HCT116 (cell line): ENCODE measurements around the gene TWSG1. TPM values are rescaled to one million over a fixed set of nuclear protein-coding genes. Genes with fewer than 3 reads are reported as not detected.

ENCODE experiments used
- ATAC-seq: fragments of 200-7000 bp; cut with Tn5 transposase; 2 replicates; pipeline ENCODE4 v1.9.1; 2020; ENCODE audit warnings: mild to moderate bottlenecking, moderate library complexity
- BruUV-seq: library from RNA; stranded (reverse); fragments of 400-500 nt; replicated peaks from 2 replicates; lab custom pipeline; 2021; lab: Mats Ljungman, UMichigan
- CTCF ChIA-PET: fragments of 300-600 bp; sonication (Branson Sonifier 250); formaldehyde crosslinking; loops from one replicate; lab custom pipeline; 2021; ENCODE audit warnings: antibody characterized with exemption; lab: Charles Lee
- POLR2A ChIA-PET: fragments of 300-600, 350-600 bp; sonication (Branson Sonifier 250); formaldehyde crosslinking; loops from one replicate; lab custom pipeline; 2021; ENCODE audit warnings: antibody characterized with exemption; lab: Charles Lee
- RAD21 ChIA-PET, 2 experiments: fragments of 300-600 bp; sonication (Branson Sonifier 250); formaldehyde crosslinking; loops; one replicate each; lab custom pipeline; 2023; ENCODE audit warnings: low total read pairs in 2 of 2; ENCODE audit not compliant: uncharacterized antibody in 2 of 2, unreplicated experiment in 2 of 2, low non-redundant PET in 1 of 2; lab: Charles Lee
- DNase-seq: peaks from one replicate; pipeline ENCODE4 v3.0.0-alpha.2; 2010; ENCODE audit warnings: low read depth, low spot score
- H2AFZ ChIP-seq: fragments of 200-600 bp; shearing (Covaris generic), sonication (generic); 2 replicates; pipeline ENCODE4 v1.6.1; 2017; ENCODE audit warnings: low read depth, mixed run types, mixed read lengths, antibody characterized with exemption, low read length; ENCODE audit not compliant: poor library complexity, severe bottlenecking
- H3K27ac ChIP-seq: 2 replicates; pipeline ENCODE4 v1.5.1; 2012; ENCODE audit warnings: low read depth, low read length
- H3K27me3 ChIP-seq: fragments of 200-600 bp; sonication (generic); 2 replicates; pipeline ENCODE4 v1.6.1; 2016; ENCODE audit warnings: mixed run types, low read length, mixed read lengths; ENCODE audit not compliant: insufficient read depth
- H3K36me3 ChIP-seq, 2 experiments: fragments of 200-500 bp in 1 of 2; fragments of 200-600 bp in 1 of 2; sonication (Bioruptor generic) in 1 of 2; sonication (generic) in 1 of 2; 2 replicates each; pipeline versions ENCODE4 v1.5.1 to v1.6.1; 2014 to 2016; ENCODE audit warnings: low read length in 2 of 2, inconsistent platforms in 1 of 2, mixed read lengths in 1 of 2, mixed run types in 1 of 2; ENCODE audit not compliant: insufficient read depth in 2 of 2, control insufficient read depth in 1 of 2
- H3K4me1 ChIP-seq, 2 experiments: fragments of 200-600 bp in 1 of 2; sonication (generic) in 1 of 2; 2 replicates each; pipeline versions ENCODE4 v1.5.1 to v1.6.1; 2012 to 2017; ENCODE audit warnings: low read length in 2 of 2, inconsistent platforms in 1 of 2, mild to moderate bottlenecking in 1 of 2, mixed read lengths in 1 of 2, mixed run types in 1 of 2, moderate library complexity in 1 of 2; ENCODE audit not compliant: insufficient read depth in 2 of 2, control insufficient read depth in 1 of 2
- H3K4me2 ChIP-seq: fragments of 200-600 bp; sonication (generic); 2 replicates; pipeline ENCODE4 v1.6.1; 2017; ENCODE audit warnings: mixed run types, low read length, mixed read lengths
- H3K4me3 ChIP-seq, 2 experiments: fragments of 200-600 bp in 1 of 2; sonication (generic) in 1 of 2; replicated peaks in 1 of 2; 2 replicates each; pipeline ENCODE4 v1.5.1; 2011 to 2016; ENCODE audit warnings: low read length in 2 of 2, control low read depth in 1 of 2, low read depth in 1 of 2, mild to moderate bottlenecking in 1 of 2, mixed read lengths in 1 of 2, mixed run types in 1 of 2
- H3K79me2 ChIP-seq: fragments of 200-600 bp; sonication (generic); 2 replicates; pipeline ENCODE4 v1.6.1; 2017; ENCODE audit warnings: mild to moderate bottlenecking, mixed run types, low read length, moderate library complexity, mixed read lengths; ENCODE audit not compliant: insufficient read depth
- H3K9ac ChIP-seq: fragments of 200-600 bp; sonication (generic); 2 replicates; pipeline ENCODE4 v1.6.1; 2016; ENCODE audit warnings: low read length, mixed read lengths
- H3K9me2 ChIP-seq: fragments of 200-600 bp; sonication (generic), shearing (Covaris generic); 2 replicates; pipeline ENCODE4 v1.6.1; 2017; ENCODE audit warnings: mixed run types, mild to moderate bottlenecking, moderate library complexity; ENCODE audit not compliant: insufficient read depth
- H3K9me3 ChIP-seq, 2 experiments: fragments of 200-500 bp in 1 of 2; fragments of 200-600 bp in 1 of 2; sonication (Bioruptor generic) in 1 of 2; sonication (generic) in 1 of 2; 2 replicates each; pipeline ENCODE4 v1.6.1; 2014 to 2017; ENCODE audit warnings: low read length in 2 of 2, mixed read lengths in 2 of 2, inconsistent platforms in 1 of 2, low read depth in 1 of 2, mild to moderate bottlenecking in 1 of 2, mixed run types in 1 of 2, moderate library complexity in 1 of 2; ENCODE audit not compliant: control insufficient read depth in 1 of 2, insufficient read depth in 1 of 2
- H4K20me1 ChIP-seq: fragments of 200-600 bp; sonication (generic), shearing (Covaris generic); 2 replicates; pipeline ENCODE4 v1.6.1; 2017; ENCODE audit warnings: mixed run types, mild to moderate bottlenecking, moderate library complexity; ENCODE audit not compliant: insufficient read depth
- ATF3 ChIP-seq: IDR thresholded peaks from 2 replicates; pipeline ENCODE4 v1.6.1; 2012
- EGR1 ChIP-seq: IDR thresholded peaks from 2 replicates; pipeline ENCODE4 v1.6.1; 2012; ENCODE audit warnings: low read depth
- ELF1 ChIP-seq: IDR thresholded peaks from 2 replicates; pipeline ENCODE4 v1.6.1; 2012; ENCODE audit warnings: low read depth, borderline replicate concordance
- FOSL1 ChIP-seq: IDR thresholded peaks from 2 replicates; pipeline ENCODE4 v1.6.1; 2012; ENCODE audit warnings: low read depth
- JUND ChIP-seq: IDR thresholded peaks from 2 replicates; pipeline ENCODE4 v1.6.1; 2012
- POLR2AphosphoS5 ChIP-seq: IDR thresholded peaks from 2 replicates; pipeline ENCODE4 v1.6.1; 2011; ENCODE audit warnings: mild to moderate bottlenecking, low read depth, low read length, moderate library complexity
- REST ChIP-seq: IDR thresholded peaks from 2 replicates; pipeline ENCODE4 v1.6.1; 2012; ENCODE audit warnings: low read depth
- YY1 ChIP-seq: IDR thresholded peaks from 2 replicates; pipeline ENCODE4 v1.6.1; 2011; ENCODE audit warnings: low read length, low read depth, moderate library complexity, mild to moderate bottlenecking; ENCODE audit not compliant: insufficient replicate concordance; ENCODE audit errors: extremely low read depth
- ZBTB33 ChIP-seq: IDR thresholded peaks from 2 replicates; pipeline ENCODE4 v1.6.1; 2011; ENCODE audit warnings: mild to moderate bottlenecking, low read length, moderate library complexity; ENCODE audit not compliant: insufficient replicate concordance; ENCODE audit errors: extremely low read depth
- intact Hi-C: fragments of 100-400 bp; cut with micrococcal nuclease; formaldehyde crosslinking; loops from 2 replicates; pipeline ENCODE4 v1.10.0; 2022
- total RNA-seq: library from RNA; stranded (reverse); gene quantifications from one replicate; pipeline ENCODE4 v1.2.1, GENCODE V29; 2021; ENCODE audit not compliant: unreplicated experiment

Gene TWSG1
- total RNA-seq, 1 experiment from 2014 or later, result 35.7 TPM

GRCh38 chr18:9380621-9381395 is 46.2 kb downstream of the TWSG1 start:
- Histone ChIP-seq H2AFZ (no peak overlapping the region), H3K36me3 (no peaks in the 10 kb centered on the region), H3K9ac (no peak overlapping the region), H3K4me3 (no peak overlapping the region), H3K4me1 (no peaks in the 10 kb centered on the region), H3K4me2 (no peak overlapping the region), H3K79me2 (no peaks in the 10 kb centered on the region)
- POLR2A ChIA-PET, result no interaction called here
- ATAC-seq (no peak), DNase-seq (no peak)
- RAD21 ChIA-PET, result no interaction called here
- CTCF ChIA-PET, result no interaction called here
- TF ChIP-seq FOSL1 (no peak), EGR1 (no peak), REST (no peak), ZBTB33 (no peak), JUND (no peak), ATF3 (no peak), ELF1 (no peak), POLR2AphosphoS5 (no peak), YY1 (no peak)
- TF ChIP-seq, all 23 proteins: peak for 0
- Histone ChIP-seq H4K20me1 (no peaks in the 10 kb centered on the region), H3K27me3 (no peaks in the 10 kb centered on the region), H3K9me2 (no peaks in the 10 kb centered on the region), H3K9me3 (no peaks in the 10 kb centered on the region), H3K27ac (no peak overlapping the region)
- intact Hi-C loops, result no loop called here
- BruUV-seq, result no TSS peak
